Stimulated activated naive B cell treated with anti-CD40 and anti-IgM and Interleukin-4, amounts not matched to agents 10 μg/mL and 1 μg/mL and 100 μg/mL, for 72 hours (primary cell): ENCODE data around the gene LYPLA2.
A peak's percentile ranks its signal among the peaks of the same experiment; 100 is the strongest.
"Not testable (repeated sequence)": the region's sequence is repeated elsewhere in the genome, so short reads cannot be mapped to it uniquely, and the experiment has no call there.

Experiments
- ATAC-seq, 2 donors: fragments of 150-1000 bp; cut with Tn5 transposase; replicated peaks; 2 replicates each; pipeline ENCODE4 v1.10.0; 2021; ENCODE audit warnings: moderate library complexity in 1 of 2
- DNase-seq: peaks from one replicate; pipeline ENCODE4 v3.0.0; 2021
- H3K27ac Mint-ChIP-seq: one replicate; pipeline ENCODE4 v1.8.0; 2022; ENCODE audit warnings: mild to moderate bottlenecking, mixed read lengths
- H3K27me3 Mint-ChIP-seq, 2 donors: one replicate each; pipeline ENCODE4 v1.8.0; 2022; ENCODE audit warnings: mixed read lengths in 2 of 2
- H3K36me3 Mint-ChIP-seq, 2 donors: one replicate each; pipeline ENCODE4 v1.8.0; 2022; ENCODE audit warnings: mixed read lengths in 2 of 2, mild to moderate bottlenecking in 1 of 2
- H3K4me1 Mint-ChIP-seq, 2 donors: one replicate each; pipeline ENCODE4 v1.8.0; 2022; ENCODE audit warnings: mixed read lengths in 2 of 2, mild to moderate bottlenecking in 1 of 2
- H3K4me3 Mint-ChIP-seq, 2 donors: one replicate each; pipeline ENCODE4 v1.8.0; 2022; ENCODE audit warnings: mild to moderate bottlenecking in 2 of 2, mixed read lengths in 2 of 2, moderate library complexity in 1 of 2
- H3K9me3 Mint-ChIP-seq, 2 donors: one replicate each; pipeline ENCODE4 v1.8.0; 2022; ENCODE audit warnings: mixed read lengths in 2 of 2, mild to moderate bottlenecking in 1 of 2

The LYPLA2 gene

DNA sequence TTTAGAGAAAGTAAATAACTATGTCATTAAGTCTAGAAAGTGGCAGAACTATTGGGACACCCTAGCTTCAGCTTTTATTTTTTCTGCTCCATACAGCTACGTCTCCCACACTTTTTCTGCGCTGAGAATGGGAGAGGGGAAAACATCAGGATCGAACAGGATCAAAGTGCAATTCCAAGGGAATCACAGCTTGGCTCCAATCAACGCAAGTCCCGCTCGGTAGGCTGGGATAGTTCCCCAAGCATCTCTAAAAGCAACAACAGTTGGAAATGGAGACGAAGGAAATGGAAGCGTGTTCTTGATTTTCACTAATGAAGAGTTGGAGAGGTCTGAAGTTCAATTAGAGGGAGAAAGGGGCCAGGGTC lies 33.7 kb downstream of the LYPLA2 start:
- H3K27me3 Mint-ChIP-seq: no peaks in the 10 kb centered on the region
- no peak for DNase-seq
- peaks cover 4 to 8% of the 10 kb centered on the region in 2 donors for H3K36me3 Mint-ChIP-seq
- H3K4me3 Mint-ChIP-seq: peak overlapping the region; percentile 93 to 97
- peaks cover 10 to 34% of the 10 kb centered on the region in 2 donors for H3K4me1 Mint-ChIP-seq
- peak overlapping the region; percentile 97 for H3K27ac Mint-ChIP-seq
- ATAC-seq: peak in 1 of 2 donors; percentile 42
- H3K9me3 Mint-ChIP-seq: no peaks in the 10 kb centered on the region

DNA sequence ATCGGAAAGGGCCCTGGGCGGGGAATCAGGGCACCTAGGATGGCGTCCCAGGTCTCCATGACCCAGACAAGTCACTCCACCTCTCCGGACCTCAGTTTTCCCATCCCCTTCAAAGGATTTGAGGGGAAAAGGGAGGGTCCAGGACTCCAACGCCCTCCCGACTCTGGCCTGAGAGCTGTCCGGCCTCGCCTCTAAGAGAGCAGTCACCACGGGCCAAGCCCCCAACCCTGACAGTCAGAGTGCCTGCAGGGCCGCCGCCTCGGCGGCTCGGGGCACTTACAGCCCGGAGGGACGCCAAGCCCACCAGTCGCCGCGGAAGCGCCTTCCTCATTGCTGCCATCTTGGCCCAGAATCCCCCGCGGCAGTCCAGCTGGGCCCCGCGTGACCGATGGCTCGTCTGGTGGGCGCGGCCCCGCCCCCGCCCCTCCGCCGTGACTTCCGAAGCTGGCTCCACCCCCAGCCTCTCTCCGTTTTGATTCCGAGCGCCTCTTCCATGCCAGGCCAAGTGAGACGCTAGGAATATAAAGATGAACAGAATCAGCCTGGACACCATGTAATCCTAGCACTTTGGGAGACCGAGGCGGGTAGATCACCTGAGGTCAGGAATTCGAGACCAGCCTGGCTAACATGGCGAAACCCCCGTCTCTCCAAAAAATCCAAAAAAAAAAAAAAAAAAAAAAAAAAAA lies 34.3 kb downstream of the LYPLA2 start, which contains the start of gene HMGCL:
HMGCL (minus strand) TSS at position 354 of the 686 bp plus-strand sequence; CDS start at position 340, 14 bp downstream.
- Mint-ChIP-seq H3K4me1 (peaks cover 10 to 33% of the 10 kb centered on the region in 2 donors), H3K9me3 (no peaks in the 10 kb centered on the region), H3K27me3 (no peaks in the 10 kb centered on the region), H3K36me3 (peaks cover 4 to 5% of the 10 kb centered on the region in 2 donors), H3K4me3 (peak within 1 kb of the TSS; percentile 93 to 97), H3K27ac (peak within 1 kb of the TSS; percentile 97)
- peak; percentile 96 to 98 for ATAC-seq
- peak; percentile 80 for DNase-seq

DNA sequence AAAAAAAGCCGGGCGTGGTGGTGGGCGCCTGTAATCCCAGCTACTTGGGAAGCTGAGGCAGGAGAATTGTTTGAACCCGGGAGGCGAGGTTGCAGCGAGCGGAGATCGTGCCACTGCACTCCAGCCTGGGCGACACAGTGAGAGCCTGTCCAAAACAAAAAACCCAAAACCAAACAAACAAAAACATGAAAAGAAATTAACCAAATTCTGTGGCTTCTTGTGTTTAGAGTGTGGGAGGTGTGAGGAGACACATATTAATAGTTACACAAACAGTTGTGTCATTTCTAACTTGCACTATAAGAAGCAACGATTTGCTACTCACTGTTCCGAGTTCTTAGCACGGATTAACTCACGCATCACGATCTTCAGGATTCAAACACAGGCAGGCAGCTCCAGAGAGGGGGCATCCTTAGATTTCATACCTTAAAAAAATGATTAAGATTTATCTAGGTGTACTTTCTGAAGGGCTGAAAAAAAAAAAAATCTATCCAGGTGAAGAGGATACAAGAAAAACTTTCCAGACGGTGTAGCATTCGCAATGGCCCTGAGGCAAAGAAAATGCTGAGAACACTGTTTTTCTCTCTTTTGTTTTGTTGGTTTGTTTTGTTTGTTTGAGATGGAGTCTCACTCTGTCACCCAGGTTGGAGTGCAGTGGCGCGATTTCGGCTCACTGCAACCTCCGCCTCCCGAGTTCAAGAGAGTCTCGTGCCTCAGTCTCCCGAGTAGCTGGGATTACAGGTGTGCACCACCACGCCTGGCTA lies 35.0 kb downstream of the LYPLA2 start:
- DNase-seq (no peak), ATAC-seq (peak; percentile 24 to 44)
- peak overlapping the region; percentile 93 to 97 for H3K4me3 Mint-ChIP-seq
- H3K27ac Mint-ChIP-seq: peak overlapping the region; percentile 97
- no peaks in the 10 kb centered on the region for H3K9me3 Mint-ChIP-seq
- peaks cover 0 to 4% of the 10 kb centered on the region in 2 donors for H3K36me3 Mint-ChIP-seq
- H3K27me3 Mint-ChIP-seq: no peaks in the 10 kb centered on the region
- peaks cover 8 to 28% of the 10 kb centered on the region in 2 donors for H3K4me1 Mint-ChIP-seq

DNA sequence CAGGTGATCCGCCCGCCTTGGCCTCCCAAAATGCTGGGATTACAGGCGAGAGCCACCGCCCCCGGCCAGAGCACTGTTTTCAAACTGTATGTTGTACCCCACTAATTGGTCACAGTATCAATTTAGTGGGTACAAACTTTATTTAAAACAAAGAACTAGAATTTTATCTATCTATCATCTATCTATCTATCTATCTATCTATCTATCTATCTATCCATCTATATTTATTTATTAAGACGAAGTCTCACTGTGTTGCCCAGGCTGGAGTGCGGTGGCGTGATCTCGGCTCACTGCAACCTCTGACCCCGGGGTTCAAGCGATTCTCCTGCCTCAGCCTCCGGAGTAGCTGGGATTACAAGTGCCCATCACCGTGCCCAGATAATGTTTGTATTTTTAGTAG lies 35.6 kb downstream of the LYPLA2 start:
- not testable (repeated sequence) for DNase-seq, H3K36me3 Mint-ChIP-seq, H3K27me3 Mint-ChIP-seq, ATAC-seq, H3K4me3 Mint-ChIP-seq, H3K9me3 Mint-ChIP-seq, H3K27ac Mint-ChIP-seq
- peaks cover 8 to 27% of the 10 kb centered on the region in 2 donors for H3K4me1 Mint-ChIP-seq

DNA sequence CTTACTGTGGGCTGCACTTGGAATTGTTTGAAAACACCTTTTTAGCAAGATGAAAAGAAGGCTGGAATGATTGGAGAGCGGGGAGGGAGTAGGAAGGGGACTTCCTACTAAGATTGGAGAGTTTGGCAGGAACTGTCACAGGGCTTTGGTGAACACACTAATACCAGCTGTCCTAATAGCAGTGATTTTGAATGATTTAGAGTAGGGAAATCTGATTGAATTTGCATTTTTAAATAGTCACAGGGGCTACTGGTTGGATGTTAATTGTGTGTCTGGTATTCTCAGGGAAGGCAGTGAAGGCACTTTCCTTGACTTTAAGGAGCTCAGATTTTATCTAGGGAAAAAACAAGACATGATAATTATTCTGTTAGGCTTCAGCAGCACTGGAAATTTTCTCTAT lies 36.8 kb downstream of the LYPLA2 start:
- Mint-ChIP-seq H3K36me3 (no peaks in the 10 kb centered on the region), H3K27me3 (no peaks in the 10 kb centered on the region), H3K27ac (no peak overlapping the region), H3K4me3 (no peak overlapping the region), H3K9me3 (no peaks in the 10 kb centered on the region), H3K4me1 (peaks cover 8 to 22% of the 10 kb centered on the region in 2 donors)
- DNase-seq (no peak), ATAC-seq (no peak)

DNA sequence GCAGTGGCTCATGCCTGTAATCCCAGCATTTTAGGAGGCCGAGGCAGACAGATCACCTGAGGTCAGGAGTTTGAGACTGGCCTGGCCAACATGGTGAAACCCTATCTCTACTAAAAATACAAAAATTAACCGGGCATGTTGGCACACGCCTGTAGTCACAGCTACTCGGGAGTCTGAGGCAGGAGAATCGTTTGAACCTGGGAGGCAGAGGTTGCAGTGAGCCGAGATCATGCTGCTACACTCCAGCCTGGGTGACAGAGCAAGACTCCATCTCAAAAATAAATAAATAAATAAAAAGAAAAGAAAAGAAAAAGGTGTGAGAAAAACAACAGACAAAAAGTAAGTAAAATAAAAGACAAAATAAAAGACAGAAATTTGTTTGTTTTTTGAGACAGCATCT lies 43.2 kb downstream of the LYPLA2 start:
- not testable (repeated sequence) for DNase-seq, H3K27ac Mint-ChIP-seq, ATAC-seq, H3K9me3 Mint-ChIP-seq, H3K27me3 Mint-ChIP-seq, H3K4me3 Mint-ChIP-seq, H3K36me3 Mint-ChIP-seq
- H3K4me1 Mint-ChIP-seq: peaks cover 6 to 22% of the 10 kb centered on the region in 2 donors

DNA sequence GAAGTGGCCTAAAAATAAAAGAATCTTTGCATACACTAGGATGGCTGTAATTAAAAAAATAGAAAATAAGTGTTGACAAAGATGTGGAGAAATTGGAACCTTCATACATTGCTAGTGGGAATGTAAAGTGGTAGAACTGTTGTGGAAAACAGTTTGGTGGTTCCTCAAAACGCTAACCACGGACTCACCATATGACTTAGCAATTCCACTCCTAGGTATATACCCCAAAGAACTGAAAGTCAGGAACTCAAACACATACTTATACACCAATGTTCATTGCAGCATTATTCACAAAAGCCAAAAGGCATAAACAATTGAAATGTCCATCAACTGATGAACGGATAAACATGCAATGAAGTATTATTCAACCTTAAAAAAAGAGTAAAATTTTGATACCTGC lies 45.1 kb downstream of the LYPLA2 start:
- Mint-ChIP-seq H3K4me3 (no peak overlapping the region), H3K27ac (no peak overlapping the region), H3K27me3 (peaks cover 0 to 4% of the 10 kb centered on the region in 2 donors), H3K4me1 (peaks cover 6 to 22% of the 10 kb centered on the region in 2 donors), H3K9me3 (peaks cover 0 to 2% of the 10 kb centered on the region in 2 donors), H3K36me3 (no peaks in the 10 kb centered on the region)
- ATAC-seq (peak; percentile 53 to 62), DNase-seq (no peak)

DNA sequence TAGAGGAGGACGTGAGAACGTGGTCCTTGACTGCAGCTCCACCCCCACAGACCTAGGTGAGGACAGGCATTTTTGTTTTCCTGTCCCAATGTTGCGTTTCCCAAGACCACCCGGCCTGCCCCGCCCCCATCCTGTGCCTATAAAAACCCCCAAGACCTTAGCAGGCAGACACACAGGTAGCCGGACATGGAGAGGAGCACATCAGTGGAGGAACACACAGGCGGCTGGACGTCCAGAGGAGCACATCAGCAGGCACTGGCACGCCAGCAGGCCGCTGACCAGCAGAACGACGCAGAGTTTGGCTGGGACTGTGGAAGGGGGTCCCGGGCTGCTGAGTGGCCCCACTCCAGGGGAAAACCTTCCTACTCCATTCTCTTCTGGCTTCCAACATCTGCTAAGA lies 47.0 kb downstream of the LYPLA2 start:
- peak; percentile 3 to 4 for ATAC-seq

DNA sequence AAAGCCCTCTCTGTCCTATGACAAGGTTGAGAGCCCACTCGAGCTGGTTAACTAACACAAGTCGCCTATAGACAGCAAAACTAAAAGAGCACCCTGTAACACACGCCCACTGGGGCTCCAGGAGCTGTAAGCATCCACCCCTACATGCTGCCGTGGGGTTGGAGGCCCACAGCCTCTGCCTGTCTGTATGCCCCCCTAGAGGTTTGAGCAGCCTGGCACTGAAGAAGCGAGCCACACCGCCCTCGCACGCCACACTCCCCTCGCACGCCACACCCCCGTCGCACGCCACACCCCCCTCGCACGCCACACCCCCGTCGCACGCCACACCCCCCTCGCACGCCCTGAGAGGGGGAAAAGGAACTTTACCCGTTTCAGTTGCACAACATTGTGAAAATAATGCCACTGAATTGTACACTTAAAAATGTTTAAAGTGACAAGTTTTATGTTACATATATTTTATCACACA lies 47.5 kb downstream of the LYPLA2 start:
- Mint-ChIP-seq H3K36me3 (no peaks in the 10 kb centered on the region), H3K4me1 (peaks cover 6 to 22% of the 10 kb centered on the region in 2 donors), H3K27ac (peak overlapping the region; percentile 82), H3K27me3 (peaks cover 0 to 4% of the 10 kb centered on the region in 2 donors), H3K4me3 (peak overlapping the region; percentile 78 to 81), H3K9me3 (peaks cover 0 to 2% of the 10 kb centered on the region in 2 donors)
- ATAC-seq (peak; percentile 97 to 99), DNase-seq (peak; percentile 71)

More for the DNA sequence above, 47.0 kb downstream of the LYPLA2 start:
- H3K27ac Mint-ChIP-seq: peak overlapping the region; percentile 82
- peak overlapping the region; percentile 78 to 81 for H3K4me3 Mint-ChIP-seq
- H3K9me3 Mint-ChIP-seq: peaks cover 0 to 2% of the 10 kb centered on the region in 2 donors
- no peaks in the 10 kb centered on the region for H3K36me3 Mint-ChIP-seq
- peaks cover 6 to 22% of the 10 kb centered on the region in 2 donors for H3K4me1 Mint-ChIP-seq
- peaks cover 0 to 4% of the 10 kb centered on the region in 2 donors for H3K27me3 Mint-ChIP-seq
- DNase-seq: no peak

DNA sequence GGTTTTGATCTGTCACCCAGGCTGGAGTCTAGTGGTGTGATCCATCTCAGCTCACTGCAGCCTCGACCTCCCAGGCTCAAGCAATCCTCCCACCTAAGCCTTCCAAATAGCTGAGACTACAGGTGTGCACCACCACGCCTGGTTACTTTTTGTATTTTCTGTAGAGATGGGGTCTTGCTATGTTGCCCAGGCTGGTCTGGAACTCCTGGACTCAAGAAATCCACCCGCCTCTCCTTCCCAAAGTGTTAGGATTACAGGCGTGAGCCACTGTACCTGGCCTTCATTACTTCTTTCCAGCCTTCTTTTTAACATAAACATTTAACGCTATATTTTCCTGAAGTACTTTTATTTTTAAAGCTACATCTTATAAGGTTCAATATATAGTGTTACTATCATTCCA lies 52.7 kb downstream of the LYPLA2 start:
- H3K27ac Mint-ChIP-seq: no peak overlapping the region
- ATAC-seq (no peak), DNase-seq (no peak)
- peaks cover 0 to under 1% of the 10 kb centered on the region in 2 donors for H3K4me1 Mint-ChIP-seq
- peaks cover 26 to 32% of the 10 kb centered on the region in 2 donors for H3K36me3 Mint-ChIP-seq
- peaks cover 0 to 2% of the 10 kb centered on the region in 2 donors for H3K9me3 Mint-ChIP-seq
- no peak overlapping the region for H3K4me3 Mint-ChIP-seq
- no peaks in the 10 kb centered on the region for H3K27me3 Mint-ChIP-seq
